H9 (cell line): ENCODE results near the gene REEP3. TPM values are rescaled to one million over a fixed set of nuclear protein-coding genes. Genes with fewer than 3 reads are reported as not detected.

Experiments used
- DNase-seq: peaks from one replicate; pipeline ENCODE4 v3.0.0-alpha.2; 2017
- H2AFZ ChIP-seq: one replicate; pipeline ENCODE4 v1.6.1; 2013; ENCODE audit warnings: mild to moderate bottlenecking, low read length, control low read depth, moderate library complexity
- H2AK5ac ChIP-seq: 2 replicates; pipeline ENCODE4 v1.6.1; 2013; ENCODE audit warnings: low read length, control low read depth, mixed read lengths; ENCODE audit not compliant: insufficient read length
- H2BK120ac ChIP-seq: one replicate; pipeline ENCODE4 v1.6.1; 2013; ENCODE audit warnings: low read depth, mild to moderate bottlenecking, low read length, control low read depth, inconsistent platforms; ENCODE audit not compliant: poor library complexity, severe bottlenecking
- H2BK12ac ChIP-seq: 2 replicates; pipeline ENCODE4 v1.6.1; 2013; ENCODE audit warnings: low read length, control low read depth, mixed read lengths, low read depth; ENCODE audit not compliant: insufficient read length
- H2BK15ac ChIP-seq: 2 replicates; pipeline ENCODE4 v1.6.1; 2013; ENCODE audit warnings: low read depth, low read length, control low read depth
- H2BK20ac ChIP-seq: one replicate; pipeline ENCODE4 v1.6.1; 2013; ENCODE audit warnings: low read depth, mild to moderate bottlenecking, low read length, control low read depth, inconsistent platforms; ENCODE audit not compliant: poor library complexity, severe bottlenecking
- H2BK5ac ChIP-seq: 2 replicates; pipeline ENCODE4 v1.6.1; 2013; ENCODE audit warnings: low read length, control low read depth, mixed read lengths; ENCODE audit not compliant: insufficient read length
- H3K14ac ChIP-seq: 2 replicates; pipeline ENCODE4 v1.6.1; 2013; ENCODE audit warnings: low read length, control low read depth; ENCODE audit not compliant: insufficient read depth
- H3K18ac ChIP-seq: 2 replicates; pipeline ENCODE4 v1.6.1; 2013; ENCODE audit warnings: low read depth, mild to moderate bottlenecking, mixed read lengths, low read length, control low read depth; ENCODE audit not compliant: insufficient read length
- H3K23ac ChIP-seq: 2 replicates; pipeline ENCODE4 v1.6.1; 2013; ENCODE audit warnings: low read length, control low read depth, mixed read lengths, low read depth; ENCODE audit not compliant: insufficient read length
- H3K23me2 ChIP-seq: 2 replicates; pipeline ENCODE4 v1.6.1; 2013; ENCODE audit warnings: low read depth, mild to moderate bottlenecking, mixed read lengths, low read length, control low read depth; ENCODE audit not compliant: insufficient read length, poor library complexity, severe bottlenecking
- H3K27ac ChIP-seq: 2 replicates; pipeline ENCODE4 v1.5.1; 2013; ENCODE audit warnings: low read length, control low read depth, mixed read lengths, low read depth; ENCODE audit not compliant: insufficient read length
- H3K27me3 ChIP-seq: 2 replicates; pipeline ENCODE4 v1.6.1; 2013; ENCODE audit warnings: low read length, control low read depth, inconsistent platforms; ENCODE audit not compliant: insufficient read depth
- H3K4ac ChIP-seq: 2 replicates; pipeline ENCODE4 v1.6.1; 2013; ENCODE audit warnings: low read depth, mild to moderate bottlenecking, control low read depth, inconsistent platforms, low read length, moderate library complexity
- H3K4me1 ChIP-seq: 2 replicates; pipeline ENCODE4 v1.6.1; 2013; ENCODE audit warnings: low read length, control low read depth, inconsistent platforms; ENCODE audit not compliant: insufficient read depth
- H3K4me2 ChIP-seq: 2 replicates; pipeline ENCODE4 v1.6.1; 2013; ENCODE audit warnings: low read length, control low read depth, mixed read lengths; ENCODE audit not compliant: insufficient read length, insufficient read depth
- H3K56ac ChIP-seq: 2 replicates; pipeline ENCODE4 v1.6.1; 2013; ENCODE audit warnings: low read depth, mild to moderate bottlenecking, mixed read lengths, low read length, control low read depth; ENCODE audit not compliant: insufficient read length
- H3K79me1 ChIP-seq: 2 replicates; pipeline ENCODE4 v1.6.1; 2013; ENCODE audit warnings: low read depth, mild to moderate bottlenecking, moderate library complexity, low read length, control low read depth, inconsistent platforms; ENCODE audit not compliant: insufficient read depth, poor library complexity, severe bottlenecking
- H3K79me2 ChIP-seq: 2 replicates; pipeline ENCODE4 v1.6.1; 2013; ENCODE audit warnings: low read length, control low read depth, inconsistent platforms; ENCODE audit not compliant: insufficient read depth
- H3K9ac ChIP-seq: 2 replicates; pipeline ENCODE4 v1.6.1; 2013; ENCODE audit warnings: low read length, control low read depth, mixed read lengths; ENCODE audit not compliant: insufficient read length; ENCODE audit errors: extremely low read depth
- H3K9me3 ChIP-seq: one replicate; pipeline ENCODE4 v1.6.1; 2013; ENCODE audit warnings: low read depth, low read length, inconsistent platforms; ENCODE audit not compliant: control insufficient read depth
- H3T11ph ChIP-seq: one replicate; pipeline ENCODE4 v1.6.1; 2013; ENCODE audit warnings: mild to moderate bottlenecking, low read length, control low read depth, inconsistent platforms
- H4K20me1 ChIP-seq: one replicate; pipeline ENCODE4 v1.6.1; 2013; ENCODE audit not compliant: control insufficient read depth, insufficient read length, insufficient read depth
- H4K5ac ChIP-seq: 2 replicates; pipeline ENCODE4 v1.6.1; 2013; ENCODE audit warnings: low read depth, mild to moderate bottlenecking, mixed read lengths, low read length, control low read depth; ENCODE audit not compliant: insufficient read length
- H4K8ac ChIP-seq: replicated peaks from 2 replicates; pipeline ENCODE4 v1.6.1; 2013; ENCODE audit warnings: low read length, control low read depth, mixed read lengths, low read depth; ENCODE audit not compliant: insufficient read length
- H4K91ac ChIP-seq: 2 replicates; pipeline ENCODE4 v1.6.1; 2013; ENCODE audit warnings: low read depth, mild to moderate bottlenecking, moderate library complexity, mixed read lengths, low read length, control low read depth; ENCODE audit not compliant: insufficient read length
- H3K27ac Mint-ChIP-seq, 3 experiments: 2 replicates in 2 of 3; 3 replicates in 1 of 3; pipeline ENCODE4 v1.8.0; 2020 to 2021; ENCODE audit warnings: mixed read lengths in 3 of 3, mild to moderate bottlenecking in 1 of 3, moderate library complexity in 1 of 3
- H3K27me3 Mint-ChIP-seq: 2 replicates; pipeline ENCODE4 v1.8.0; 2021; ENCODE audit warnings: low read depth, mild to moderate bottlenecking, moderate library complexity, mixed read lengths
- H3K36me3 Mint-ChIP-seq, 3 experiments: 2 replicates in 2 of 3; 3 replicates in 1 of 3; pipeline ENCODE4 v1.8.0; 2020 to 2021; ENCODE audit warnings: low read depth in 3 of 3, mixed read lengths in 3 of 3; ENCODE audit not compliant: insufficient read depth in 1 of 3
- H3K4me1 Mint-ChIP-seq, 2 experiments: 2 replicates each; pipeline ENCODE4 v1.8.0; 2020; ENCODE audit warnings: mixed read lengths in 2 of 2
- H3K4me3 Mint-ChIP-seq, 2 experiments: 2 replicates in 1 of 2; 3 replicates in 1 of 2; pipeline ENCODE4 v1.8.0; 2020 to 2021; ENCODE audit warnings: mild to moderate bottlenecking in 2 of 2, mixed read lengths in 2 of 2, moderate library complexity in 1 of 2
- H3K9me3 Mint-ChIP-seq, 2 experiments: 2 replicates in 1 of 2; 3 replicates in 1 of 2; pipeline ENCODE4 v1.8.0; 2020; ENCODE audit warnings: mild to moderate bottlenecking in 2 of 2, mixed read lengths in 2 of 2, moderate library complexity in 1 of 2
- CTCF ChIP-seq: fragments of 200-600 bp; sonication (generic); conservative IDR thresholded peaks from 3 replicates; pipeline ENCODE4 v1.8.0; 2021; ENCODE audit warnings: antibody characterized with exemption, mild to moderate bottlenecking
- WGBS: extraction: QIAGEN DNeasy Blood & Tissue Kit; methylation state at CpG from one replicate; pipeline ENCODE4 v1.1.7; 2013; ENCODE audit warnings: missing lambda C conversion rate, low lambda C conversion rate, mixed read lengths; ENCODE audit not compliant: insufficient read length; ENCODE audit errors: extremely low coverage; 5-methylcytosine and 5-hydroxymethylcytosine counted together
- total RNA-seq: library from RNA; stranded (reverse); gene quantifications from 2 replicates; pipeline ENCODE4 v1.2.1, GENCODE V29; 2021

The REEP3 gene
- total RNA-seq, 1 experiment from 2014 or later: 21.4 TPM

GRCh38 chr10:63576501-63576900, 55.3 kb downstream of the REEP3 start:
- H3K14ac ChIP-seq: no peak overlapping the region
- no peak overlapping the region for H2AFZ ChIP-seq
- peaks cover 22 to 28% of the 10 kb centered on the region in 2 experiments for H3K4me1 Mint-ChIP-seq
- H2BK12ac ChIP-seq: no peak overlapping the region
- no peak overlapping the region for H3K18ac ChIP-seq
- no peak overlapping the region for H3K27ac ChIP-seq
- H3K9me3 ChIP-seq: no peaks in the 10 kb centered on the region
- no peak overlapping the region for H3K4me3 Mint-ChIP-seq
- H3K56ac ChIP-seq: no peak overlapping the region
- no peak overlapping the region for H3K27ac Mint-ChIP-seq
- H3K4me2 ChIP-seq: no peak overlapping the region
- peaks cover 2% of the 10 kb centered on the region; the same call in 1 of the 2 replicates for H3K4me1 ChIP-seq
- H3T11ph ChIP-seq: no peak overlapping the region
- H4K5ac ChIP-seq: no peak overlapping the region
- H3K27me3 Mint-ChIP-seq: no peaks in the 10 kb centered on the region
- WGBS: no CpG with 5 or more reads among the region's 1 CpG
- no peak overlapping the region for H2BK120ac ChIP-seq
- TF ChIP-seq CTCF: no peak
- H4K20me1 ChIP-seq: no peaks in the 10 kb centered on the region
- H2BK15ac ChIP-seq: no peak overlapping the region
- H3K36me3 Mint-ChIP-seq: peaks cover 12 to 28% (median 15%) of the 10 kb centered on the region in 3 experiments
- no peak overlapping the region for H2AK5ac ChIP-seq
- no peak overlapping the region for H4K8ac ChIP-seq
- DNase-seq: no peak
- no peaks in the 10 kb centered on the region for H3K79me1 ChIP-seq
- no peak overlapping the region for H4K91ac ChIP-seq
- no peaks in the 10 kb centered on the region for H3K23me2 ChIP-seq
- H3K9me3 Mint-ChIP-seq: no peaks in the 10 kb centered on the region
- no peaks in the 10 kb centered on the region for H3K27me3 ChIP-seq
- no peak overlapping the region for H2BK5ac ChIP-seq
- H3K9ac ChIP-seq: no peak overlapping the region
- H3K79me2 ChIP-seq: no peaks in the 10 kb centered on the region
- H2BK20ac ChIP-seq: no peak overlapping the region
- H3K23ac ChIP-seq: no peak overlapping the region
- no peak overlapping the region for H3K4ac ChIP-seq
